ENCODE results near the gene TMEM161A.
"Not testable (repeated sequence)": the region's sequence is repeated elsewhere in the genome, so short reads cannot be mapped to it uniquely, and the experiment has no call there.

TMEM161A gene

GRCh38 chr19:19120308-19121231, 17.7 kb downstream of the TMEM161A start:
- no peak for DNase-seq

DNA sequence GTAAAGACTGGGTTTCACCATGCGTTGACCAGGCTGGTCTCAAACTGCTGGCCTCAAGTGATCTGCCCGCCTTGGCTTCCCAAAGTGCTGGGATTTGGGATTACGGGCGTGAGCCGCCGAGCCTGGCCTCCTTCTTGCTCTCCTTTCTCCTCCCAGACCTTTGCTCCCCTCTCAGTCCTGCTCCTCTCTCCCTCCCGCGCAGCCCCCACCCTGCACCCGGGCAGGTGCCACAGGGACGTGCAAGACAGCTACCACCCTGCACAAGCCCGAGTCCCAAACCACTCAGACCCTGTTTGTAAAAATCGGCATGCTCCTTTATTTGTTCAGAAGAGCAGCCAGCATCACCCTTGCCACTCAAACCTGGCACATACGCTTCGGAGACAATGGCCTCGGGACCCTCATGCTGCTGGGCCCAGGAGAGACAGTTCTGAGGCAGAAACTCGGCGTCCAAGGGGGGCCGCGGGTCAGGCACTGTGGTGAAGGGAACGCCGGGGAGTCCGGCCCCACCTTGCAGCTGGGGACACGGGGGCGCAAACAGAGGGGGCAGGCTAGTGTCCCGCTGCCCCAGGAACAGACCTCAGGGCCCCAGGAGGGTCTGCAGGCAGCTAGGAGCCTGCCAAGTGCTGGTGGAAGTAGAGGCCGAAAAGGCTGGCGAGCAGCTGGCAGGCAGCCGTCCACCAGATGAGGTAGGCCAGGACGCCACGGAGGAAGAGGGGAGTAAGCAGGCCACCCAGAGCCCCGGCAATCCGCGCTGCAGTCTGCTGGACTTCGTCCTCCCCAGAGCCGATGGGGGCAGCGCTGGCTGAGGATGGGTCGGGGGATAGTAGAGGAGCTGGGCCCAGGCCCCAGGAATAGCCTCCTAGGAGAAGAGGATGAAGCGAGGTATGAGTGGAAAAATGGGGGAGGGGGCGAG, 18.7 kb downstream of the TMEM161A start:
- no peak for DNase-seq

GRCh38 chr19:19115954-19116353, 22.3 kb downstream of the TMEM161A start:
- no peak for DNase-seq

- DNase-seq, result no peak
Observed at GRCh38 chr19:19113040-19113626, 25.1 kb downstream of the TMEM161A start.

DNA sequence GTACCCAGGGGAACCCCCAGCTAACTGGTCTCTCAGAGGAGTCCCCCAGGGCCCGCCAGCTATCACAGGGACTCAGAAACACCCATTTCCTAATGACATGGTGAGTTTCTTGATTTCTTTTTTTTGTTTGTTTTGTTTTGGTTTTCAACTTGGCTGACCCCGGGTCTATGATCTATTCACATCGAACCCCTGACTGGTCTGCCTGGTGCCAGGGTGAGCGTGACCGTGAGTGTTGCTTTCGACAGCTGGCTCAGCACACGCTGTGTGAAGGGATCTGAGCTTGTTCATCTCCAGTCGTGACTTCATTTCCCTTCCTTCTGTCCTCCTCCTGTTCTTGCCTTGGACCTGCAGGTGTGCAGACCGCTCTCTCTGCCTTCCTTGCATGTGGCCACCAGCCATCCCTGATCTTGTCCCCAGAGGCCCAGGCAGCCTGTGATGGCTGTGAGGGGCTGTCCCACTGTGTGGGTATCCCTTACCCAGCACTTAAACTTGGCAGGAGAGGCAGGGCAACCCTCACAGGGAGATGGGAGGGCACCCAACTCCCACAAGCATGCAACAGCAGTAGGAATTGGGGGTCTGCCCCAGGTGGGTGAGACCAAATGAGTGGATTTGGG, 26.2 kb downstream of the TMEM161A start:
- no peak for DNase-seq

- no peak for DNase-seq
Observed at GRCh38 chr19:19111136-19111835, 27.0 kb downstream of the TMEM161A start.

DNA sequence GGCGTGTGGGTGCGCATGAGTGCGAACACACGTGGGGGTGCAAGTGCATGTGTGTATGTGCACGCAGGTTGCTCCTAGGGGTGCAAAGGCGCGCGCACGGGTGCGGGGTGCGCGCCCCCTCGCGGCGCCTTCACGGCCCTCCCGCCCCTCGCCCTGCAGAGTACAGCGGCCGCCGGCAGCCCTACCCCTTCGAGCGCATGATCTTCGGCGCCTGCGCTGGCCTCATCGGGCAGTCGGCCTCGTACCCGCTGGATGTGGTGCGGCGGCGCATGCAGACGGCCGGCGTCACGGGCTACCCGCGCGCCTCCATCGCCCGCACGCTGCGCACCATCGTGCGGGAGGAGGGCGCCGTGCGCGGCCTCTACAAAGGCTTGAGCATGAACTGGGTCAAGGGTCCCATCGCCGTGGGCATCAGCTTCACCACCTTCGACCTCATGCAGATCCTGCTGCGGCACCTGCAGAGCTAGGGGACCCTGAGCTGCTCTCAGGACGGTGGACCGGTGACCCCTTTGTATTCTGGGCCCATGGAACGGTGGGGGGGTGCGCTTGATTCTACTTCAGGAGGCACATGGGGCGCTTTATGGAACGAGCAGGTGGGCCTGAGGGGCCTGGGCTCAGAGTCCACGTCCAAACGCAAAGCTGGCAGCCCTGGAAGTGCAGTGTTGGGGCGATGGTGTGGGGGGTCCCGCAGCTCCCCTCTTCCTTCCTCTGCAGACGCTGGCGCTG, 27.7 kb downstream of the TMEM161A start:
- peak; percentile 4 for DNase-seq

DNA sequence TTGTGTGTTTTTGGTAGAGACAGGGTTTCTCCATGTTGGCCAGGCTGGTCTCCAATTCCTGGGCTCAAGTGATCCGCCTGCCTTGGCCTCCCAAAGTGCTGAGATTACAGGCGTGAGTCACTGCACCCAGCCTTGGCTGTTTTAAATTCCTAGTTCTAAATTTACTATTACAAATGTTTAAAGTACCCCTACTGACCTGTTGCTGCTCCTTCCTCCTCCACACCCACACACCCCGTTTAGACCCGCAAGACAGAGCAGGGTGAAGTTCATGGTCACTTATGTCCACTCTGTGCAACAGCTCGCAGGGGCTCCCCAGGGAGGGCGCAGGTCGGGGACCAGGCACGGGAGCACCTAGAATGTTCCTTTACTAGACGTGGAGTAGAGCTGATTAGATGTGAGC, 28.7 kb downstream of the TMEM161A start:
- no peak for DNase-seq

DNA sequence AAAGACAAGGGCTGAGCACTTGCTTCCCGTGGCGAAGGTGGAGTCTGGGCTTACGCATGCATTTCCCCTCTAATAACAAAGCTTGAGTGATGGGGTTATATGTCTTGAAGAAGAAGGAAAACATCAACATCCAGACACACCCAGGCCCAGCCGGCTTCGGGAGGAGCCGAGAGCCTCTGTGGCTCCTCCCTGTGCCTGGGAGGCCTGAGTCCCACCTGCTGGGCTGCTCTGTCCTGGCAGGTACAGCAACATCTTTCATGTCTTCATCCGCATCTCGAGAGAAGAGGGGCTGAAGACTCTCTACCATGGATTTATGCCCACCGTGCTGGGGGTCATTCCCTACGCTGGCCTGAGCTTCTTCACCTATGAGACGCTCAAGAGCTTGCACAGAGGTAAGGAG, 30.6 kb downstream of the TMEM161A start:
- DNase-seq, result no peak

GRCh38 chr19:19106938-19107337, 31.3 kb downstream of the TMEM161A start:
- not testable (repeated sequence) for DNase-seq

- DNase-seq, result no peak
Observed at GRCh38 chr19:19106056-19106551, 32.2 kb downstream of the TMEM161A start.

DNA sequence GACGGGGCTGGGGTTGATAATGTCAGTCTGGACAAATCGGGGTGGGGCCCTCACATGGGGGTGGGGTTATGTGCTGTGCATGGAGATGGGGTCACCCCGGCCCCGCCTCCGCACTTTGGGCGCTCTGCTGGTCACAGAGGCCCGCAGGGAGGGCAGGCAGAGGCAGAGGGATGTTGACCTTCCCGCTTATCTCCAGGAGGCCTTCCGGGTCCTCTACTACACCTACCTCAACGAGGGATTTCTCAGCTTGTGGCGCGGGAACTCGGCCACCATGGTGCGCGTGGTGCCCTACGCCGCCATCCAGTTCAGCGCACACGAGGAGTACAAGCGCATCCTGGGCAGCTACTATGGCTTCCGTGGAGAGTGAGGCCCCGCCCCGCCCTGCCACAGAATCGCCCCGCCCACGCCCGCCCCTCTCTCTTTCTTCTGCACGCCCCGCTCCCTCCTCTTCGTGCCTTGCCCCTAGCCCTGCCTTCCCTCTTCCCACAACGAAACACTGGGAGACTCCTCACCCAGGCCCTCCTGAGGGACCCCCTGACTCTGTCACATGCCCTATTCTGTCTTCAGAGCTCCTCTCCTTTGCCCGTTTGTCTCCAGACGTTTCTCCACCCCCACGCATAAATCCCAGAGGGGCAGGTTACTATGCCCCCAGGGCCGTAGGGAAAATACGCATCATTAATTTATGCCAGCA, 32.8 kb downstream of the TMEM161A start:
- no peak for DNase-seq

GRCh38 chr19:19103167-19103566, 35.1 kb downstream of the TMEM161A start:
- DNase-seq, result no peak

DNA sequence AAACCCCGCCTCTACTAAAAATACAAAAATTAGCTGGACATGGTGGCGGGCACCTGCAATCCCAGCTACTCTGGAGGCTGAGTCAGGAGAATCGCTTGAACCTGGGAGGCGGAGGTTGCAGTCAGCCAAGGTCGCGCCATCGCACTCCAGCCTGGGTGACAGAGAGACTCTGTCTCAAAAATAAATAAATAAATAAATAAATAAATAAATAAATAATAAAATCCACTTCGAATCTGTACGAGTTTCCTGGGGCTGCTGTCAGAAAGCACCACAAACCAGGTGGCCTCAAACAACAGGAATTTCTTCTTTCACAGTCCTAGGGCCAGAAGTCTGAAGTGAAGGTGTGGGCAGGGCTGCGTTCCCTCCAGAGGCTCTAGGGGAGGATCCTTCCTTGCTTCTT, 35.7 kb downstream of the TMEM161A start:
- DNase-seq, result not testable (repeated sequence)

DNA sequence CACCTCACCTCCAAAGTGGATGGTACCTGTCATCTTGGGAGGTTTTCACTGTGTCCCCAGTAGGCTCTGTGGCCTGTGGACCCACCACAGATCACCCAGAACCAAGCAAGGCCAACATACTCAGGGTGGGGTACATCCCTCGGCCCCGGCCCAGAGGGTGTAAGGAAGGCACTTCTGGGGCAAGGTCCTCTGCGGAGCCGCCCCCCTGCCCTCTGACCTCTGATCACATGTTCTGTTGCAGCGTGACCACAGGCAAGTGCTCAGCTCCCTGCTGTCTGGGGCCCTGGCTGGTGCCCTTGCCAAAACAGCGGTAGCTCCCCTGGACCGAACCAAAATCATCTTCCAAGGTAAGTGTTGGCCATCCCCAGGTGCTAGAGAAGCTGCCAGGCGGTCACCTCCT, 36.7 kb downstream of the TMEM161A start:
- no peak for DNase-seq

GRCh38 chr19:19098703-19099632, 39.3 kb downstream of the TMEM161A start:
- no peak for DNase-seq

DNA sequence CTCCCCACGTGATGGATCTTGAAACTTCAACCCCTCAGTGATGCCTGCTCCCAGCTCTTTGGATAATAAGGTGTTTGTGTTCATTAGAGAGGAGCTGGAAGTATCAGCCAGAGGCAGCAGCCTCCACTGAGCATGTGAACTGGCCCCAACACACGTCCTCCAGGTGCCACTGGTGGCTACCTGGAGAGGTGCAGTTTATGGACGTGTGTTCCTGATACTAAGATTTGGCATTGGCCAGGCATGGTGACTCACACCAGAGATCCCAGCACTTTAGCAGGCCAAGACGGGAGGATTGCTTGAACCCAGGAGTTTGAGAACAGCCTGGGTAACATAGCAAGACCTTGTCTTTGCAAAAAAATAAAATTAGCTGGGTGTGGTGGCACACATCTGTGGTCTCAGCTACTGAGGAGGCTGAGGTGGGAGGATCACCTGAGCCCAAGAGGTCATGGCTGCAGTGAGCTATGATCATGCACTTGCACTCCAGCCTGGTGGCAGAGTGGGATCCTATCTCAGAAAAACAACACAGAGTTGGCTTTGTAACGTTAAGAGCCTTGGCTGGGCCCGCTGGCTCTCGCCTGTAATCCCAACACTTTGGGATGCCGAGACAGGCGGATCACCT, 40.1 kb downstream of the TMEM161A start:
- no peak for DNase-seq

- DNase-seq, result no peak
Observed at GRCh38 chr19:19096641-19097627, 41.3 kb downstream of the TMEM161A start.

Data from NCI-H1105 (cell line).